Activated CD4-positive, alpha-beta memory T cell treated with anti-CD3 and anti-CD28 coated beads for 36 hours (primary cell): ENCODE data around the gene HLCS. TPM values are rescaled to one million over a fixed set of nuclear protein-coding genes. Genes with fewer than 3 reads are reported as not detected.

Experiments used
- CTCF ChIA-PET: fragments of 350-600 bp; sonication (Branson Sonifier 250); formaldehyde crosslinking; loops from one replicate; lab custom pipeline; 2021; ENCODE audit warnings: antibody characterized with exemption, inconsistent platforms; lab: Charles Lee
- POLR2A ChIA-PET: fragments of 350-600 bp; sonication (Branson Sonifier 250); formaldehyde crosslinking; loops from one replicate; lab custom pipeline; 2021; ENCODE audit warnings: antibody characterized with exemption; lab: Charles Lee
- DNase-seq: peaks from one replicate; pipeline ENCODE4 v3.0.0-alpha.2; 2020
- H3K27ac Mint-ChIP-seq: one replicate; pipeline ENCODE4 v1.8.0; 2021; ENCODE audit warnings: mixed read lengths
- H3K27me3 Mint-ChIP-seq: one replicate; pipeline ENCODE4 v1.8.0; 2021; ENCODE audit warnings: mixed read lengths
- H3K36me3 Mint-ChIP-seq: one replicate; pipeline ENCODE4 v1.8.0; 2021; ENCODE audit warnings: mixed read lengths
- H3K4me1 Mint-ChIP-seq: one replicate; pipeline ENCODE4 v1.8.0; 2021; ENCODE audit warnings: low read depth, mixed read lengths
- H3K4me3 Mint-ChIP-seq: one replicate; pipeline ENCODE4 v1.8.0; 2021; ENCODE audit warnings: mild to moderate bottlenecking, mixed read lengths
- H3K9me3 Mint-ChIP-seq: one replicate; pipeline ENCODE4 v1.8.0; 2021; ENCODE audit warnings: mixed read lengths
- intact Hi-C: fragments of 100-400 bp; cut with micrococcal nuclease; formaldehyde crosslinking; loops from one replicate; pipeline ENCODE4 v1.15.1; 2023
- total RNA-seq, 2 experiments: library from RNA; stranded (reverse); gene quantifications; one replicate each; pipeline ENCODE4 v1.2.3, GENCODE V29; 2021

HLCS gene
- total RNA-seq, 2 experiments from 2014 or later, result 12.7 to 17.5 TPM

GRCh38 chr21:36945496-36946138 lies 20.9 kb downstream of the HLCS start:
- Mint-ChIP-seq H3K27me3 (no peaks in the 10 kb centered on the region), H3K4me3 (no peak overlapping the region), H3K36me3 (peaks cover 28% of the 10 kb centered on the region), H3K27ac (no peak overlapping the region), H3K4me1 (no peaks in the 10 kb centered on the region), H3K9me3 (peaks cover 4% of the 10 kb centered on the region)
- ChIA-PET CTCF (interaction anchor here (0.8 kb wide), 1 partner anchor 126 kb away, joined by 3 read pairs; no protein-coding TSS in a partner anchor), POLR2A (no interaction called here)
- no peak for DNase-seq
- intact Hi-C loops, result no loop called here

GRCh38 chr21:36936361-36937135 lies 29.9 kb downstream of the HLCS start:
- intact Hi-C loops, result no loop called here
- no peak for DNase-seq
- Mint-ChIP-seq H3K27me3 (no peaks in the 10 kb centered on the region), H3K36me3 (peaks cover 20% of the 10 kb centered on the region), H3K27ac (no peak overlapping the region), H3K4me1 (no peaks in the 10 kb centered on the region), H3K9me3 (no peaks in the 10 kb centered on the region), H3K4me3 (no peak overlapping the region)
- ChIA-PET CTCF (interaction anchor here (0.6 to 2.3 kb wide), 6 partner anchors 9 to 627 kb away, joined by 3 to 10 read pairs (median 5); no protein-coding TSS in a partner anchor), POLR2A (no interaction called here)

- ChIA-PET POLR2A (no interaction called here), CTCF (interaction anchor here (1.5 to 2.1 kb wide), 3 partner anchors 8 to 304 kb away, joined by 4 to 7 read pairs (median 5); no protein-coding TSS in a partner anchor)
- DNase-seq, result no peak
- no peak overlapping the region for H3K4me3 Mint-ChIP-seq
- no peaks in the 10 kb centered on the region for H3K9me3 Mint-ChIP-seq
- H3K27ac Mint-ChIP-seq, result no peak overlapping the region
- H3K36me3 Mint-ChIP-seq, result peaks cover 20% of the 10 kb centered on the region
- intact Hi-C loops, result no loop called here
- H3K4me1 Mint-ChIP-seq, result no peaks in the 10 kb centered on the region
- H3K27me3 Mint-ChIP-seq, result no peaks in the 10 kb centered on the region
Observed at GRCh38 chr21:36934864-36935420, 31.5 kb downstream of the HLCS start.

- intact Hi-C loops, result no loop called here
- Mint-ChIP-seq H3K4me3 (no peak overlapping the region), H3K27ac (no peak overlapping the region), H3K27me3 (no peaks in the 10 kb centered on the region), H3K4me1 (no peaks in the 10 kb centered on the region), H3K36me3 (peaks cover 23% of the 10 kb centered on the region), H3K9me3 (no peaks in the 10 kb centered on the region)
- ChIA-PET CTCF (interaction anchor here (1.0 to 1.2 kb wide), 2 partner anchors 78 to 302 kb away, joined by 3 to 5 read pairs; no protein-coding TSS in a partner anchor), POLR2A (no interaction called here)
- no peak for DNase-seq
Observed at GRCh38 chr21:36932161-36932816, 34.2 kb downstream of the HLCS start.

- no peak overlapping the region for H3K27ac Mint-ChIP-seq
- no peaks in the 10 kb centered on the region for H3K4me1 Mint-ChIP-seq
- ChIA-PET CTCF (interaction anchor here (1.5 to 8.5 kb wide), 3 partner anchors 171 to 299 kb away, joined by 3 to 97 read pairs (median 37); no protein-coding TSS in a partner anchor), POLR2A (no interaction called here)
- intact Hi-C loops, result loop anchor here (5.0 kb wide), 1 partner anchor 227 kb away; no protein-coding TSS in a partner anchor
- no peak for DNase-seq
- H3K36me3 Mint-ChIP-seq, result peaks cover 9% of the 10 kb centered on the region
- no peaks in the 10 kb centered on the region for H3K27me3 Mint-ChIP-seq
- no peaks in the 10 kb centered on the region for H3K9me3 Mint-ChIP-seq
- H3K4me3 Mint-ChIP-seq, result no peak overlapping the region
Observed at GRCh38 chr21:36929622-36930021, 36.8 kb downstream of the HLCS start.

- intact Hi-C loops, result loop anchor here (5.0 kb wide), 1 partner anchor 227 kb away; no protein-coding TSS in a partner anchor
Observed at GRCh38 chr21:36928960-36929359, 37.5 kb downstream of the HLCS start.

GRCh38 chr21:36927719-36928117 lies 38.8 kb downstream of the HLCS start:
- no peaks in the 10 kb centered on the region for H3K27me3 Mint-ChIP-seq
- peaks cover 7% of the 10 kb centered on the region for H3K4me1 Mint-ChIP-seq
- ChIA-PET POLR2A (no interaction called here), CTCF (interaction anchor here (0.6 to 8.5 kb wide), 12 partner anchors 8 to 422 kb away, joined by 3 to 97 read pairs (median 4); no protein-coding TSS in a partner anchor)
- intact Hi-C loops, result loop anchor here (1.0 to 5.0 kb wide), 4 partner anchors 179 to 423 kb away; no protein-coding TSS in a partner anchor
- peaks cover 6% of the 10 kb centered on the region for H3K36me3 Mint-ChIP-seq
- no peaks in the 10 kb centered on the region for H3K9me3 Mint-ChIP-seq
- no peak overlapping the region for H3K27ac Mint-ChIP-seq
- no peak overlapping the region for H3K4me3 Mint-ChIP-seq
- DNase-seq, result peak; percentile 84

More at GRCh38 chr21:36928960-36929359, 37.5 kb downstream of the HLCS start:
- no peaks in the 10 kb centered on the region for H3K9me3 Mint-ChIP-seq
- POLR2A ChIA-PET, result no interaction called here
- no peaks in the 10 kb centered on the region for H3K4me1 Mint-ChIP-seq
- H3K27me3 Mint-ChIP-seq, result no peaks in the 10 kb centered on the region
- CTCF ChIA-PET, result interaction anchor here (0.6 to 8.5 kb wide), 5 partner anchors 9 to 298 kb away, joined by 3 to 97 read pairs (median 5); no protein-coding TSS in a partner anchor
- H3K36me3 Mint-ChIP-seq, result peaks cover 9% of the 10 kb centered on the region
- H3K4me3 Mint-ChIP-seq, result no peak overlapping the region
- H3K27ac Mint-ChIP-seq, result no peak overlapping the region
- DNase-seq, result no peak

- H3K9me3 Mint-ChIP-seq, result no peaks in the 10 kb centered on the region
- CTCF ChIA-PET, result interaction anchor here (0.6 to 8.5 kb wide), 15 partner anchors 9 to 422 kb away, joined by 3 to 97 read pairs (median 4); no protein-coding TSS in a partner anchor
- H3K27me3 Mint-ChIP-seq, result no peaks in the 10 kb centered on the region
- H3K4me3 Mint-ChIP-seq, result no peak overlapping the region
- DNase-seq, result no peak
- no peak overlapping the region for H3K27ac Mint-ChIP-seq
- POLR2A ChIA-PET, result no interaction called here
- H3K4me1 Mint-ChIP-seq, result peaks cover 7% of the 10 kb centered on the region
- intact Hi-C loops, result loop anchor here (1.0 to 5.0 kb wide), 4 partner anchors 179 to 423 kb away; no protein-coding TSS in a partner anchor
- H3K36me3 Mint-ChIP-seq, result peaks cover 7% of the 10 kb centered on the region
Observed at GRCh38 chr21:36926989-36927718, 39.3 kb downstream of the HLCS start.

- Mint-ChIP-seq H3K4me3 (no peak overlapping the region), H3K36me3 (peaks cover 4% of the 10 kb centered on the region), H3K27me3 (no peaks in the 10 kb centered on the region), H3K4me1 (peaks cover 9% of the 10 kb centered on the region), H3K27ac (peak overlapping the region; percentile 0), H3K9me3 (no peaks in the 10 kb centered on the region)
- DNase-seq, result no peak
- POLR2A ChIA-PET, result no interaction called here
- intact Hi-C loops, result no loop called here
- CTCF ChIA-PET, result interaction anchor here (1.1 to 8.5 kb wide), 3 partner anchors 21 to 292 kb away, joined by 3 to 97 read pairs (median 6); no protein-coding TSS in a partner anchor
Observed at GRCh38 chr21:36923270-36923669, 43.2 kb downstream of the HLCS start.

- no peaks in the 10 kb centered on the region for H3K27me3 Mint-ChIP-seq
- H3K9me3 Mint-ChIP-seq, result no peaks in the 10 kb centered on the region
- DNase-seq, result no peak
- POLR2A ChIA-PET, result no interaction called here
- H3K27ac Mint-ChIP-seq, result no peak overlapping the region
- H3K36me3 Mint-ChIP-seq, result peaks cover 4% of the 10 kb centered on the region
- no peak overlapping the region for H3K4me3 Mint-ChIP-seq
- intact Hi-C loops, result no loop called here
- CTCF ChIA-PET, result interaction anchor here (1.4 to 8.5 kb wide), 3 partner anchors 175 to 293 kb away, joined by 4 to 97 read pairs (median 6); no protein-coding TSS in a partner anchor
- peaks cover 9% of the 10 kb centered on the region for H3K4me1 Mint-ChIP-seq
Observed at GRCh38 chr21:36922861-36923260, 43.6 kb downstream of the HLCS start.
